ENCODE measurements around the gene MYO15B. TPM values are rescaled to one million over a fixed set of nuclear protein-coding genes. Genes with fewer than 3 reads are reported as not detected.

The MYO15B gene
- total RNA-seq, 4 donors from 2014 or later: 51.5 to 191 (median 73.5) TPM

- TF ChIP-seq CTCF (IDR thresholded peaks at IDR 0.05; ENCODE audit: low read depth): no peak
These were observed 19.0 kb upstream of the MYO15B start for GRCh38 chr17:75568412-75569255.

GRCh38 chr17:75570034-75570676 is 17.4 kb upstream of the MYO15B start:
- TF ChIP-seq CTCF (IDR thresholded peaks at IDR 0.05; ENCODE audit: low read depth): no peak

- no peak for TF ChIP-seq CTCF (IDR thresholded peaks at IDR 0.05; ENCODE audit: low read depth)
These were observed 16.8 kb upstream of the MYO15B start for GRCh38 chr17:75570772-75571171.

GRCh38 chr17:75571197-75571884 is 16.3 kb upstream of the MYO15B start:
- no peak for TF ChIP-seq CTCF (IDR thresholded peaks at IDR 0.05; ENCODE audit: low read depth)

- no peak for TF ChIP-seq CTCF (IDR thresholded peaks at IDR 0.05; ENCODE audit: low read depth)
These were observed 15.8 kb upstream of the MYO15B start for GRCh38 chr17:75571885-75572215.

- TF ChIP-seq CTCF (IDR thresholded peaks at IDR 0.05; ENCODE audit: low read depth): no peak
These were observed 14.7 kb upstream of the MYO15B start for GRCh38 chr17:75572713-75573539.

Measured in subcutaneous adipose tissue (tissue), 4 donors.